ENCODE results near the gene GSTO2.

GSTO2 gene

GRCh38 chr10:104323085-104323484 is 54.1 kb downstream of the GSTO2 start:
- no peak for DNase-seq (ENCODE audit: low read depth)
- no peak for TF ChIP-seq CTCF (IDR thresholded peaks at IDR 0.05; ENCODE audit: control insufficient read depth, insufficient read depth, low read depth, low read length, missing control alignments)
- H3K4me3 ChIP-seq (ENCODE audit: control insufficient read depth, low read depth, low read length) = no peak overlapping the region

DNA sequence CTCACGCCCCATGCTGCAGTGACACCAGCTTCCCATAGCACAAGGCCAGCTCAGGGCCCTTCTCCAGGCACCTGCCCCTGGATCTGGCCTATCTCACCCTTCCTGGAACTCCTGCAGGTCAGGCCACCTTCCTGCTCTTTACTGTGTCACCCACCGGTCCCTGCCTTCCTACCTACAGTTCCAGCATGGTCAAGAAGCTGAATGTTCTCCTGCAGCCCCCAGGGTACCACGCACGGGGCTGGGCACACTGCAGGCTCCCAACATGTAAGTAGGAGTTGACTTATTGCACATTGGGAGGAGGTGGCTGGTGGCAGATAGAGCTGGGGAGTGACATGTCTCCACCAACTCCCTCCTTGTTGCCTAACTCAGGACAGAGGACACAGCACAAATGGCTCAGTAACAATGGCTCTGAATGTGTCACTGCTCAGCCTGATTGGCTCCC is 54.8 kb downstream of the GSTO2 start:
- DNase-seq (ENCODE audit: low read depth) = no peak
- TF ChIP-seq CTCF (IDR thresholded peaks at IDR 0.05; ENCODE audit: control insufficient read depth, insufficient read depth, low read depth, low read length, missing control alignments) = no peak
- no peak overlapping the region for H3K4me3 ChIP-seq (ENCODE audit: control insufficient read depth, low read depth, low read length)

DNA sequence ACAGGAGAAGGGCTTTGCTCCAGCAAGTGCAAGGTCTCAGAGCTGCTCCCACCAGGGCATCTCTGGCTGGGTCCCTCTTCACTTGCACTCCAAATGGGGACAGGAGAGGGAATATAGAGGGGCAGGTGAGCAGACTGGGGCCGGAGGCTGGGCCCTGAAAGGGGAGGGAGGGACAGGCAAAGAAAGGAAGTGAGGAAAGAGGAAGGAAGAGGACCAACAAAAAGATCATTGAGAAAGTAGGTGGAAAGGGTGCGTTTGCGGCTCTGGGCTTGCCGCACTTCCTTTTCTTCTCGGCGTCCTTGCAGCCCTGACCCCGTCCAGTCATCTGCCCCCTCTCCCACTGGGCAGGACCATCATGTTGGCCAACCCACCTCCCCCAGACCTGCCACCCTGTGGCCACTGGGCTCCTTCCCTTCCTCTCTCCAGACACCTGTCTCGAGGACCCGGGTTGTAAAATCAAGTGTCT is 55.3 kb downstream of the GSTO2 start:
- no peak for TF ChIP-seq CTCF (IDR thresholded peaks at IDR 0.05; ENCODE audit: control insufficient read depth, insufficient read depth, low read depth, low read length, missing control alignments)
- DNase-seq (ENCODE audit: low read depth) = no peak
- no peak overlapping the region for H3K4me3 ChIP-seq (ENCODE audit: control insufficient read depth, low read depth, low read length)

- H3K4me3 ChIP-seq (ENCODE audit: control insufficient read depth, low read depth, low read length) = no peak overlapping the region
- TF ChIP-seq CTCF (IDR thresholded peaks at IDR 0.05; ENCODE audit: control insufficient read depth, insufficient read depth, low read depth, low read length, missing control alignments) = no peak
- DNase-seq (ENCODE audit: low read depth) = no peak
Observed at GRCh38 chr10:104324931-104325330, 55.9 kb downstream of the GSTO2 start.

DNA sequence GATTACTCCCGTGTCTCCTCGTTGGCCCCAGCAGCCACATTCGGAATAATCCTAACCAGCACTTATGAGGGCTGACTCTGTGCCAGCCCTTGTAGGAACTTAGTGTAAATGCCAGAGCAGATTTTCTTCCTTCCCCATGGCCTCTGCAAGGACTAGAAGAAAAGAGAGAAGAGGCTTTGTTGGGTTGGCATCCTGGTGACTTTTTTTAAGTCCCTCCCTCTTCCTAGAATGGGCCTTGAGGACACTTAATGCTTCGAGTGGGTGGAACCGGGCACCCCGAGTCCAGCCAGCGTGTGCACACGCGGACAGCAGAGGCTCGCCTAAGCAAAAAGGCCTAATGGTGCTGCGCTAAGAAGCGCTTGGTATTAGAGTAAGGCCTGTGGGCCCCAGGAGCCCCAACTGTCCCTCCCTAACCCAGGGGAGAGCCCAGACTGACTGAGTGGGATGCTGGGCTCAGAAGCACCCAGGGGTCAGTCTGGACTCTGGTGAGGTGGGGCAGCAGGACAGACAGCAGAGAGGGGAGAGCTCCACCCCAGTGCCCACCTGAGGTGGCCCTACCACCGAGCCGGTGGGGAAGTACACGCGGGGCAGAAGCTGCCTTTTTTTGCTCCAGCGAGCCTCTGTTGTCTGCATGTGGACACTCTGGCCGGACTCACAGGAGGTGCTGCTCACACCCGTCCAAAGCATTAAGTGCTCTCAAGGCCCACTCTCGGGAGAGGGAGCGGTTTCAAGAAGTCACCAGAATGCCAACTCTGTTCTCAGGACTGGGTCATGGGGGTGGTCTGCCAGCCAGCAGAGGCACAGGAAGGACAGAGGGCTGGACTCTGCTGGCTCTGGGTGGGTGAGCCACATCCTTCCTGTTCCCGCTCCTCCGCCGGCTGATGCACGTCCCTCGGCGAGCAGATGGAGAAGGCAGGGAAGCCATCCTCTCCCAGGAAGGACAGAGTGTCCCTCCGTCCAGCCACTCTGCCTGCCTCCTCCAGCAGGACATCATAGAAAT is 56.8 kb downstream of the GSTO2 start:
- no peak for DNase-seq (ENCODE audit: low read depth)
- no peak overlapping the region for H3K4me3 ChIP-seq (ENCODE audit: control insufficient read depth, low read depth, low read length)
- TF ChIP-seq CTCF (IDR thresholded peaks at IDR 0.05; ENCODE audit: control insufficient read depth, insufficient read depth, low read depth, low read length, missing control alignments) = no peak

- no peak overlapping the region for H3K4me3 ChIP-seq (ENCODE audit: control insufficient read depth, low read depth, low read length)
- no peak for TF ChIP-seq CTCF (IDR thresholded peaks at IDR 0.05; ENCODE audit: control insufficient read depth, insufficient read depth, low read depth, low read length, missing control alignments)
- DNase-seq (ENCODE audit: low read depth) = no peak
Observed at GRCh38 chr10:104326991-104327610, 58.1 kb downstream of the GSTO2 start.

Measured in AG09309 (cell line).